GM12878 (cell line): ENCODE results near the gene IL17RB. TPM values are rescaled to one million over a fixed set of nuclear protein-coding genes. Genes with fewer than 3 reads are reported as not detected.
A peak's percentile ranks its signal among the peaks of the same experiment; 100 is the strongest.

Experiments used
- ATAC-seq: fragments of 200-7000 bp; cut with Tn5 transposase; 3 replicates; pipeline ENCODE4 v1.9.1; 2020; ENCODE audit warnings: mild to moderate bottlenecking, moderate library complexity
- BruUV-seq: library from RNA; stranded (reverse); fragments of 400-500 nt; replicated peaks from 2 replicates; lab custom pipeline; 2021; lab: Mats Ljungman, UMichigan
- CTCF ChIA-PET: fragments of 300-600 bp; sonication (Branson Sonifier 250); formaldehyde crosslinking; extraction: SDS; loops from one replicate; lab custom pipeline; 2021; ENCODE audit warnings: inconsistent platforms; lab: Yijun Ruan, JAX
- POLR2A ChIA-PET: fragments of 350-600 bp; formaldehyde crosslinking; extraction: SDS; loops from one replicate; lab custom pipeline; 2021; ENCODE audit warnings: inconsistent platforms; lab: Charles Lee
- RAD21 ChIA-PET: fragments of 300-600 bp; sonication (Branson Sonifier 250); formaldehyde crosslinking; loops from one replicate; lab custom pipeline; 2023; ENCODE audit warnings: antibody characterized with exemption; ENCODE audit not compliant: unreplicated experiment; lab: Charles Lee
- SMC1A ChIA-PET: fragments of 300-600 bp; sonication (Branson Sonifier 250); formaldehyde crosslinking; loops from one replicate; lab custom pipeline; 2023; ENCODE audit not compliant: unreplicated experiment, uncharacterized antibody; lab: Charles Lee
- DNase-seq: peaks from one replicate; pipeline ENCODE4 v3.0.0-alpha.2; 2011; ENCODE audit warnings: low read depth, low spot score
- FAIRE-seq: peaks from 3 replicates; lab custom pipeline; 2011; peaks lifted over from hg19 to GRCh38; lab: Jason Lieb, UNC
- H2AFZ ChIP-seq: 2 replicates; pipeline ENCODE4 v1.6.0; 2011; ENCODE audit warnings: low read depth, low read length, control low read depth; ENCODE audit not compliant: control insufficient read depth
- H3K27ac ChIP-seq: 2 replicates; pipeline ENCODE4 v1.5.1; 2011; ENCODE audit warnings: control low read depth; ENCODE audit not compliant: control insufficient read depth, insufficient read depth
- H3K27me3 ChIP-seq, 2 experiments: replicated peaks in 1 of 2; 2 replicates each; pipeline versions ENCODE4 v1.6.0 to v1.6.1; 2011; ENCODE audit warnings: low read length in 1 of 2; ENCODE audit not compliant: control insufficient read depth in 2 of 2, insufficient read depth in 2 of 2
- H3K36me3 ChIP-seq, 2 experiments: 2 replicates each; pipeline ENCODE4 v1.5.1; 2011; ENCODE audit warnings: low read length in 1 of 2; ENCODE audit not compliant: control insufficient read depth in 2 of 2, insufficient read depth in 2 of 2
- H3K4me1 ChIP-seq: 2 replicates; pipeline ENCODE4 v1.6.1; 2011; ENCODE audit warnings: mild to moderate bottlenecking, low read length, moderate library complexity, mixed read lengths; ENCODE audit not compliant: control insufficient read depth, insufficient read depth
- H3K4me2 ChIP-seq: 2 replicates; pipeline ENCODE4 v1.6.0; 2011; ENCODE audit warnings: control low read depth; ENCODE audit not compliant: control insufficient read depth, insufficient read depth
- H3K4me3 ChIP-seq: fragments of 200-600 bp; sonication (generic); 2 replicates; pipeline ENCODE4 v1.5.1; 2016
- H3K79me2 ChIP-seq: 2 replicates; pipeline ENCODE4 v1.6.0; 2011; ENCODE audit warnings: low read length; ENCODE audit not compliant: control insufficient read depth, insufficient read depth
- H3K9ac ChIP-seq: 2 replicates; pipeline ENCODE4 v1.8.0; 2011; ENCODE audit warnings: low read length, control low read depth, mixed read lengths; ENCODE audit not compliant: control insufficient read depth, insufficient read depth
- H3K9me3 ChIP-seq: replicated peaks from 3 replicates; pipeline ENCODE4 v1.5.1; 2011; ENCODE audit warnings: mild to moderate bottlenecking, low read length; ENCODE audit not compliant: control insufficient read depth, insufficient read depth
- H4K20me1 ChIP-seq: 2 replicates; pipeline ENCODE4 v1.6.0; 2011; ENCODE audit not compliant: control insufficient read depth, insufficient read depth
- DPF2 ChIP-seq: fragments of 450-650 bp; IDR thresholded peaks from 2 replicates; pipeline ENCODE4 v1.6.1; 2017; ENCODE audit warnings: mild to moderate bottlenecking
- HDGF ChIP-seq: fragments of 450-650 bp; IDR thresholded peaks from 2 replicates; pipeline ENCODE4 v1.6.1; 2016; ENCODE audit warnings: antibody characterized with exemption
- IKZF1 ChIP-seq: fragments of 450-650 bp; conservative IDR thresholded peaks from 2 replicates; pipeline ENCODE4 v1.6.1; 2017; ENCODE audit warnings: antibody characterized with exemption, mild to moderate bottlenecking
- LARP7 ChIP-seq: fragments of 450-650 bp; IDR thresholded peaks from 2 replicates; pipeline ENCODE4 v1.6.1; 2017; ENCODE audit warnings: mild to moderate bottlenecking
- STAT3 ChIP-seq: IDR thresholded peaks from 2 replicates; pipeline ENCODE4 v1.6.1; 2011; ENCODE audit warnings: low read depth, low read length, improper control_type of control experiment
- WGBS: methylation state at CpG from one replicate; pipeline ENCODE4 v1.1.6; 2016; ENCODE audit warnings: low lambda C conversion rate; ENCODE audit not compliant: insufficient replicate concordance, insufficient coverage; ENCODE audit errors: missing lambda C conversion rate; 5-methylcytosine and 5-hydroxymethylcytosine counted together
- in situ Hi-C: fragments of 300-500 bp; cut with MboI; formaldehyde crosslinking; loops from 9 replicates; pipeline ENCODE4 v1.14.3; 2018; ENCODE audit warnings: mixed read lengths
- intact Hi-C: fragments of 100-400 bp; cut with micrococcal nuclease; formaldehyde crosslinking; loops from one replicate; pipeline ENCODE4 v1.14.2; 2022; ENCODE audit not compliant: unreplicated experiment
- polyA plus RNA-seq, 11 experiments: library from polyadenylated mRNA; depleted of rRNA in 4 of 11; unstranded in 6 of 11; stranded (reverse) in 5 of 11; fragments of >200 nt; fragmentation: Nextera tagmentation in 4 of 11; fragmentation: Illumina TruSeq in 1 of 11; extraction: Ambion mirVana in 4 of 11; extraction: Trizol in 1 of 11; gene quantifications; 1 replicate in 1 of 11; 2 replicates in 10 of 11; pipeline versions ENCODE4 v1.2.1 to v1.2.3, GENCODE V29; 2011 to 2016; ENCODE audit warnings: inconsistent platforms in 2 of 11, missing spikeins in 2 of 11, low read depth in 1 of 11
- total RNA-seq, 4 experiments: library from RNA; depleted of rRNA in 3 of 4; stranded (reverse); fragments of >200 nt in 3 of 4; fragmentation: Illumina TruSeq in 1 of 4; extraction: Trizol in 1 of 4; gene quantifications; 2 replicates each; pipeline versions ENCODE4 v1.2.1 to v1.2.3, GENCODE V29; 2013 to 2021

Gene IL17RB
- total and polyA plus RNA-seq, 10 of the 15 experiments (the other 5 are each of a cell fraction or from before 2014, with no cell fraction given) = 1.9 to 17.2 (median 2.9) TPM

DNA sequence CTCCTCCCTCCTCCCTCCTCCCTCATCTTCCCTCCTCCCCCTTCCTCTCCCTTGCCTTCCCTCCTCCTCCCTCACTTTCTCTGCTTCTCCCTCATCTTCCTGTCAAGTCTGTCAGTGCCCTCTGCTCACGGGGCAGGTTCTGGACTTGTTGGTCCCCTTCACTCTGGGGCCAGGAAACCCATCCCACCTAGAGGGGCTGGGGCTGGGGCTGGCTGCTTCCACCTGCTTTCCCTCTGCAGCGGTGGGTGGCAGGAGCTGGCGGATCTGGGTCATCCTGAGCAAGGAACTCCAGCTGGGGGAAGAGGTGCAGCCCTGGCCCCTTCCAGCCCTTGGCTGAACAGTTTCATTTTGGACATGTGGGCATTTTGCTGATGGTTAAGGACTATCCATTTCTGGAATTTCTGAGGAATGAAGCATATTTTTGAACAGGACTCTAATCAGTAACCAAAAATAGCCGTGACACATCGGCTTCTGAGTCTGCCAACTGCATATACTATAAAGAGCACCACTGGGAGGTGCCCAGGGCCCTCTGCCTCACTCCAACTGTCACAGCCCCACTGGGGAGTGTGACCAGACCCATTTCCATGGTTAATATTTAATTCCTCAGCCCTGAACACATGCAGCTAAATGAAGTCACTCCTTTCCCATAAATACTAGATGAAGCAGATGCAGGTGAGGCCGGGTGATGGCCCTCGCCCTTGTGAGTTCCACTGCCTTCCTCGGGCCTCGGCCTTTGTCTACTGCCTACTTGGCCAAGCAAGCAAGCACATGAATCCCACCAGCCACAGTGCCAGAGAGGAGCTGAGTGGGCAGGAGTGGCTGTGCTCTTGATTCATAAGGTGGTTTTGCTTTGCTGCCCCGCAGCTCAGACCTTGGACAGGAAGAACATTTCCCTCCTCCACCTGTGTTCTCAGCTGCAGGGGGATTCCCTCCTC lies 39.9 kb upstream of the IL17RB start:
- Histone ChIP-seq H3K27ac (no peak overlapping the region), H2AFZ (no peak overlapping the region; the same call in 1 of the 2 replicates), H3K79me2 (no peaks in the 10 kb centered on the region), H3K4me3 (no peak overlapping the region), H3K9ac (no peak overlapping the region), H4K20me1 (no peaks in the 10 kb centered on the region), H3K9me3 (no peaks in the 10 kb centered on the region), H3K36me3 (no peaks in the 10 kb centered on the region), H3K4me2 (no peak overlapping the region), H3K4me1 (peaks cover 17% of the 10 kb centered on the region), H3K27me3 (no peaks in the 10 kb centered on the region)
- FAIRE-seq (no peak), DNase-seq (peak; percentile 13), ATAC-seq (peak; percentile 76)
- ChIA-PET POLR2A (interaction anchor here (0.9 to 1.0 kb wide), 3 partner anchors 39 to 73 kb away, joined by 3 to 5 read pairs (median 3); no protein-coding TSS in a partner anchor), CTCF (interaction anchor here (0.6 to 0.7 kb wide), 3 partner anchors 25 to 421 kb away, joined by 3 to 4 read pairs (median 3); no protein-coding TSS in a partner anchor), RAD21 (interaction anchor here (0.9 to 1.7 kb wide), 3 partner anchors 31 to 38 kb away, joined by 3 to 9 read pairs (median 4); no protein-coding TSS in a partner anchor), SMC1A (interaction anchor here (0.7 to 2.2 kb wide), 5 partner anchors 29 to 82 kb away, joined by 3 to 10 read pairs (median 4); no protein-coding TSS in a partner anchor)
- in situ Hi-C loops (no loop called here), intact Hi-C loops (no loop called here)
- WGBS = 43% methylated on average over 10 of the region's 10 CpGs
- TF ChIP-seq STAT3 (no peak), IKZF1 (0 out of 2 replicates have a peak, but pooled peaks have one; percentile 24), HDGF (0 out of 2 replicates have a peak, but pooled peaks have one; percentile 21), DPF2 (0 out of 2 replicates have a peak, but pooled peaks have one; percentile 13), LARP7 (no peak)
- BruUV-seq = no TSS peak
